Erythroblast (primary cell): ENCODE data around the gene TBX4.

Experiments used
- DNase-seq, 2 experiments: peaks; one replicate each; lab custom pipeline; 2025; lab: John Stamatoyannopoulos, UW
- GATA1 ChIP-seq: IDR thresholded peaks from 2 replicates; pipeline ENCODE4 v1.6.1; 2011; ENCODE audit warnings: low read depth, mild to moderate bottlenecking, control low read depth, low read length, moderate library complexity
- POLR2A ChIP-seq: IDR thresholded peaks from 2 replicates; pipeline ENCODE4 v1.6.1; 2011; ENCODE audit warnings: mild to moderate bottlenecking, low read length

TBX4 gene

DNA sequence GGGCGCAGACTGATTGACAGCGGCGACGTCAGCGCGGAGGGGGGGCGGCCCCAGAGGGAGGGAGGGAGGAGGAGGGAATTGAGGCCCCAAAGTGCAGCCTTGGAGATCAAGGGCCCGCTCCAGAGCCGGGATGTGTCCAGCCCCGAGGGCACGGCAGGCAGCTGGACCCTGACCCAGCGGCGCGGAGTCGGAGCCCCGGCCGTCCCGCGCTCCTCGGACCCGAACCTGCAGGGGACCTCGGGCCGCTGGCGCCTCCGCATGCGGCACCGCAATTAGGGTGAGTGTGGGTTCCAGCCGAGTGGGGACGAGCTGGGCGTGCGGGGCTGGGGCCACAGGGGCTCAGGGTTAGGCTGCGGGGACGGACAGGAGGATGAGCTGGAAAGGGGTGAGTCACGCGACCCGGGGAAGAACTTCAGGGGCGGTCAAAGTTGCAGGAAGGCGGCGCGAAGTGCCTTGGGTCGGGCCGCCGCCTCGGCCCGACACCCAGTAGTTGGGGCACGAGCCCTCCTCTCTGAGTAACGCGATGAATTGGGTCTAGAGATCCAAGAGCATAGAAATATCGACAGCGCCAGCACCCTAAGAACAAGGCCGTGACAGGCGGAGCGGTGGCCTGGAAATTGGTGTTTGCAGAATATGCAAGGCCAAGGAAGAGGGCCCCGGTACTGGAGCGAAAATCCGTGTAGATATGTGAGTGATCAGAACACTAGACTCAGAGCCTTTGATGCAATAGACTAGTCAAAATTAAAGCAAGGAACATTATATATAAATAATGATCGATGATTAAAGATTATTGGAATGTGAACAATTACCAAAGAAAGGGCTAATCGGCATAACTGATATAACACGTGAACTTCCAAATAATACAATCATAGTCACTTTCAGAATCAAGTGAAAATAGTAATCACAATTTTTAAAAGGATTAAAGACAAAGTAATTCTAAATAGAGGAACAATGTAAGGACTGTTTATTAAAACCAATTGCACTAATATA, at the start of gene TBX4:
TSS of gene TBX4 (plus strand) at position 122 of the 990 bp plus-strand sequence. CDS start 4,069 bp downstream, outside the sequence.
- TF ChIP-seq POLR2A (no peak), GATA1 (no peak)
- DNase-seq: no peak

DNA sequence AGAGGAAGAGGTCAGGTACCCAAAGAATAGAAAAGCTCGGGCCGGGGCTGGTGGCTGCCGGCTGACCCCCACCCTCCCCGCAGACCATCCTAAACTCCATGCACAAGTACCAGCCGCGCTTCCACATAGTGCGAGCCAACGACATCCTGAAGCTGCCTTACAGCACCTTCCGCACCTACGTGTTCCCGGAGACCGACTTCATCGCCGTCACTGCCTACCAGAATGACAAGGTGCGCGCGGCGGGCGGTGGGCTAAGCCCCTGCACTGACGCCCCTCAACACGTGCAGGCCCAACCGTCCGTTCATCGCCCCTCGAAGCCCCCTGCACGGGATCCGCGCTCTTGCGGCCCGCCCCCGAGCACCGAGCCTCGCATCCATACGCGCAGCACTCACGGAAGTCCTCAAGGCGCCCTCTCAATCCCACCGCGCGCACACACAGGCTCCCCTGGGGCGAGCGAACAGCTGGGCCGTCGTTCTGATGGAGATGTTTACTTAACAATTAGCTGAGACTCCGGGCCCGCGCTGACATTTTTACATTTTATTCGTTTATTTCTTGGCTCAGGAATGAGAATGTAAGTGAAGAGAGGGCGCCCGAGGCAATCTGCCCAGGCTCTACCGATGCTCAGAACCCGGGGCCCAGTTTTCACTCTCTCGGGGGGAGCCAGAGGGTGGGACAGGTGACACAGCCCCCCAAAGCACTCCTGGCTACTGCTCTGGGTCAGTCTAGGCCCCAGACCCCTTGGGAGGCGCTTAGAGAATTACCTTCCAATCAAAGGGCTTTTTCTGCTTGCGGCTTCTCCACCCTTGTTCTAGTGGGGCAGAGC, 49.0 kb upstream of the TBX4 start:
- TF ChIP-seq POLR2A (no peak), GATA1 (no peak)
- DNase-seq: no peak

- DNase-seq: no peak
- TF ChIP-seq POLR2A (no peak), GATA1 (no peak)
These were observed 48.2 kb upstream of the TBX4 start for GRCh38 chr17:61403801-61404662.

DNA sequence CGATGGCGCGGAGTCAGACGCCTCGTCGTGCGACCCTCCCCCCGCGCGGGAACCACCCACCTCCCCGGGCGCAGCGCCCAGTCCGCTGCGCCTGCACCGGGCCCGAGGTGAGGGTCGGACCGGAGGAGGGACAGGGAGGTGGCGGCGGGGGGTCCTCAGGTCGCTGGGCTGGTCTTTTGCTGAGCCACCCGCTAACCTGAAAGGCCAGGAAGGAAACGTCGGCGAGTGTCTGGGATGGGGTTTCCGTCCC, 47.6 kb upstream of the TBX4 start:
- no peak for DNase-seq
- TF ChIP-seq GATA1: no peak
- no peak for TF ChIP-seq POLR2A

GRCh38 chr17:61404913-61405685, 47.1 kb upstream of the TBX4 start:
- TF ChIP-seq POLR2A (no peak), GATA1 (no peak)

GRCh38 chr17:61405686-61406536, 46.3 kb upstream of the TBX4 start:
- DNase-seq: no peak
- TF ChIP-seq POLR2A (no peak), GATA1 (no peak)

More at GRCh38 chr17:61404913-61405685, 47.1 kb upstream of the TBX4 start:
- DNase-seq: no peak

- TF ChIP-seq GATA1 (no peak), POLR2A (no peak)
- DNase-seq: no peak
These were observed 45.7 kb upstream of the TBX4 start for GRCh38 chr17:61406537-61406845.

DNA sequence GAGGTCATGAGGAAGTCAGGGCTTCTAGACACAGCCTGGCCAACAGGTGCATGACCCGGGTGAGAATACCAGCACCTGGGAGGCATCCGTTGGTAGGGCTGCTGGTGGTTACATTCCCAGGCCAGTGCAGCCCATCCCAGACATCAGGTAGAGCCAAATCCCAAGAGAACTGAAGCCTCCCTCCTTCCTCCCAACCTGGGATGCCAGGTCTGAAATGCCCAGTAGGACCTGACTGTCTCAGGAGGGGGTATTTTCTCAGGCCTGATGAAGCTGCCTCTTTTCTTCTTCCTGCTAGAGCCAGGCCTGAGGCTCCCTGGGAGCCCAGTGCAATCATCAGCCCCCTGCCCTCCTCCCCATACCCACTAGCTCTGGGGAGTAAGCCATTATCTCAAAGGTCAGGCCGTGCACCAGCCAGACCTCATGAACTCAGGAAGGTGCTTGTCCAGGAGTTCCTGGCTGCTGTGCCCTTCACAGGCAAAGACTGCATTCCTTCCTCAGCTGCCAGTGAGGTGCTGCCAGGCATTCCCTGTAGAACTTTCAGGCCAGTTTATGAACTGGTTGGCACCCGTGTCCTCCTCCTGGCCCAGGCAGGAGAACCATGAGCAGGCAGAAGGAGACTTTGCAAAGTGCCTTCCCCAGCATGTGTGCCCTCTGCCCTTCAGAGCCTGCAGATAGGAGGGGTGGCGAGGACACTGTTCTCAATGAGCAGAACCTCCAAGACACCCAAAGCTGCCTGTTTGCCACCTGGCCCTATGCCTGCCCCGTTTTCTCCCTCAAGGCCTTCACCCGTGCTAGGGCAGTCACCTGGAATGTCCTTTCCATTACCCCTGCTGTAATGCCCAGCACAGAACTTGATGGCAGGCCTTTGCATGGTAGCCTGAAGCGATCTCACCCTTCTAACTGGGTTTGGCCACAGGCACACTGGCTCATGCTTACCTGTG, 45.0 kb upstream of the TBX4 start:
- DNase-seq: no peak
- TF ChIP-seq GATA1 (no peak), POLR2A (no peak)

DNA sequence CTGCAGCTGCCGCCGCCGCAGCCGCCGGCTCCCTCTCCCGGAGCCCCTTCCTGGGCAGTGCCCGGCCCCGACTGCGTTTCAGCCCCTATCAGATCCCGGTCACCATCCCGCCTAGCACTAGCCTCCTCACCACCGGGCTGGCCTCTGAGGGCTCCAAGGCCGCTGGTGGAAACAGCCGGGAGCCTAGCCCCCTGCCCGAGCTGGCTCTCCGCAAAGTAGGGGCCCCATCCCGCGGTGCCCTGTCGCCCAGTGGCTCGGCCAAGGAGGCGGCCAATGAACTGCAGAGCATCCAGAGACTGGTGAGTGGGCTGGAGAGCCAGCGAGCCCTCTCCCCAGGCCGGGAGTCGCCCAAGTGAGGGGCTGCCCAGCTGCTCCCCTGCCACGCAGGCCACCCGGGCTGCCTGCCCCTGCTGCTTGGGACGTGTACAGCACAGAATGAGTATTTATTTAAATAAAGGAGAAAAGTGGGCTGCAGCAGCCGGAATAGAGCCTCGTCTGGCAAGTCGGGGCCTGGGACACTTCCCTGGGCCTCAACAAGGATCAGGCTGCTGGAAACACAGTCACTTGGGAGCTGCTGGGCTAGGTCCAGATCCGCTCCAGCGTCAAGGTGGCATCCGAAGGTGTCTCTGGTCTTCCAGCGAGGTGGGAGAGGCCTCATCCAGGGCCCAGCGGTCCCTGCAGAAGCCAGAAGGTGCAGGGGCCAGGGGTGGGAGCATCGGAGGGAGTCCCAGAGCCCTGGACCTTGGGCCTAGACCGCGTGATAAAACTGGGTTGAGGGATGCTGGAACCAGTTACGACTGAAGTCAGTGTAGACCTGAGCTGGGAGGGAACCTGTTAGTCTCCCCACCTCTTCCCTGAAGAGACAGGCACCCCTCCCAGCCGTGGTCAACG, 43.8 kb upstream of the TBX4 start:
- no peak for TF ChIP-seq POLR2A
- DNase-seq: no peak
